HG03064 (cell line): ENCODE results near the gene SETX.

Experiments used
- ATAC-seq: cut with Tn5 transposase; IDR thresholded peaks from one replicate; pipeline ENCODE4 v1.9.1; 2021; ENCODE audit warnings: low read depth; ENCODE audit not compliant: unreplicated experiment

Gene SETX

DNA sequence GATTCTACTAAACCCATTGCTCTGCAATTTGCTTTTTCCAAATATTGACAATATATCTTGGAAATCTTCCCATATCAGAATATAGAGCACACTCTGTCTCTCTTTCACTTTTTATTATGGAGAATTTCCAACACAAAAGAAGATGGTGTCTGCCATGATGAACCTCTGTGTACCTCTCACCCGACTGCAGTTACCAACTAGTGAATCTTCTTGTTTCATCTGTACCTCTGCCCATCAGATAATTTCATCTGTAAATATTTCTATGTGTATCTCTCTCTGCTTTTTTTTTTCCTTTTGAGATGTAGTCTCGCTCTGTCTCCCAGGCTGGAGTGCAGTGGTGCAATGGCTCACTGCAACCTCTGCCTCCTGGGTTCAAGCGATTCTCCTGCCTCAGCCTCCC is 130.1 kb downstream of the SETX start:
- ATAC-seq = no peak

DNA sequence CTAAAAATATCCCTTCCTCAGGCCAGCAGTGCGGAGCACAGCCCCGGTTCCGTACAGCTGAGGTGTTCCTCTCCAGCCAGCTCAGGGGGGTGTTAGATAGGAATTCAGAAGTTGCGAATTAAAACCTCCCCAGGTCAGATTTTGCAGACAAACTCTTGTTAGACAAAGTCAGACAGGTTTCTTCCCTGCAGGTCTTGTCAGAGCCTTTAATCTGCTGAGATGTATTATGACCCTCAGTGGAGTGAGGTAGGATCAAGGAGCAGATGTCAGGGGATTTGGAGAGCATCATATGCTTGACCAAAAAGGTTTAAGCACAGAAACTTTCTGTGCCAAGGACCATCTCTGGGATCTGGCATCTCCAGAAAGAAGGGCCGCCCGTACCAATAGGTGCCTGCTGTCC is 132.8 kb downstream of the SETX start:
- ATAC-seq = no peak

DNA sequence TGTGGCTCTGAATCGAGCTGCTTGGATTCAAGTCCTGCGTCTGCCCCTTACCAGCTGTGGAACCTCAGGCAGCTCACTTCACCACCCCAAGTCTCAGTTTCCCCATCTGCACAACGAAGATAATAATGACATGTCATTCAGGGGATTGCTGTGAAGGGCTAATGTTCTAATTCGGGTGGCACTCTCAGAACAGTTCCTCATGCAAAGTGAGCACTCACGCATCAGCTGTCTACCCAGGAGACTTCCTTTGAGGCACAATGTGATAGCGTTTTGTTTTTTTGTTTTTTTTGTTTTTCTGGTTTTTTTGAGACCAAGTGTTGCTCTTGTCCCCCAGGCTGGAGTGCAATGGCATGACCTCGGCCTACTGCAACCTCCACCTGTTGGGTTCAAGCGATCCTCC is 136.6 kb downstream of the SETX start:
- ATAC-seq = no peak

DNA sequence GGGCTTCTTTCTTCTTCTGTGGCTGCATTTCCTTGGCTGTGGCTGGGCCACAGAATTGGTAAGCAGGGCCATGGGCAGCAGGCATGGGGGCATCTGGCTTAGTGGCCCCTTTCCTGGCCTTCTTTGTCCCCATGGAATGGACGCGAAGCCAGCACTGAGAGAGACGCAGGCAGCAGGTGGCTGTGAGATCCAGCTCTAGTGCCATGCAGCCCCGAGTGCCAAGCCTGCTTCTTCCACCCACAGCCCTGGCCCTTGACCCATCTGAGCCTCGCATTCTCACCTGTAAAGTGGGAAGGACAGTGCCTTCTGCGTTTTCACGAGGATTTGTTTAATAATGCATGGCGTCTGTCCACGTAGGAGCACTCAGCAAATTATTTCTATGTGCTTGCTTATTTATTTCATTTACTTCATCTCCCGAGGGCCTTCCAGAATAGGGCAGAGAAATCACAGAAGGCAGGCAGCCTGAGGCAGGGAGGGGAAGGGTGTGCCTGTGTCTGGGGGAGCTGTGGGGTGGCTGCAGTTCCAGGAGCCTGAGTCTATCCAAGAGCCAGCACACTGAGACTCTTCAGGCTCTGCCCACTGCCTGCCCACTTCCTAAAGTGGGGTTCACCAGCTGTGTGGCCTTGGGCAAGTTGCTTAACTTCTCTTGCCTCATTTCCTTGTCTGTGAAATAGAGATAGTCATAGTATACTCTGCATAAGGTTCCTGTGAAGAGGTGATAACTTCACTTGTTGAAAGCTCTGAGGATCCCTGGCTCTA is 137.7 kb downstream of the SETX start:
- ATAC-seq = no peak

DNA sequence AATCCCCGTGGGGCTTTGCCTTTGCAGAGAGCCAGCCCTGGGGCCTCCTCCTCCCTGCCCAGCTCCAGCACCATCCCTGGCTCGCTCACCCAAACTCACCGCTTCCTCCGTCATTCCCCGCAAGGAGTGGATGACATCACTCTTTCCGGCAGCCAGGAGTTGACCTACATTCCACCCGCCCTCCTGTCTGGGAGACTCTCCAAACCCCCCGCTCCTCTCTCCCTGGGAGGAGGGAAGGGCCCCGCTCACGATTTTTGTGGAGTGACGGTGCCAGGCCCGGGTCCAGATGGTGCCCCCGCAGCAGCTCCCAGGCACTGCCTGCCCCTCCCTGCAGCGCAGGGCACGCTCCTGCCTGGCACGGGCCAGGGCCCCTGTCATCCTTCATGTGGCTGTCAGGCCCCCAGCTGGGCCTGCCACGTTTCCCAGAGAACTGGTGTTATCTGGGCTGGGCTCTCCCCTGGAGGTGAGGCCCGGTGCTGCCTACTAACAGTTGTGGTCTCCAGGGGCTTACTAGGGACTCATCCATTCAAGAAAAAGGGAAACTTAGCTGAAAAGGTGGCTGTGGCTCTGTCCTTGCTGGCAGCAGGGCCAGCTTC is 140.7 kb downstream of the SETX start:
- no peak for ATAC-seq

DNA sequence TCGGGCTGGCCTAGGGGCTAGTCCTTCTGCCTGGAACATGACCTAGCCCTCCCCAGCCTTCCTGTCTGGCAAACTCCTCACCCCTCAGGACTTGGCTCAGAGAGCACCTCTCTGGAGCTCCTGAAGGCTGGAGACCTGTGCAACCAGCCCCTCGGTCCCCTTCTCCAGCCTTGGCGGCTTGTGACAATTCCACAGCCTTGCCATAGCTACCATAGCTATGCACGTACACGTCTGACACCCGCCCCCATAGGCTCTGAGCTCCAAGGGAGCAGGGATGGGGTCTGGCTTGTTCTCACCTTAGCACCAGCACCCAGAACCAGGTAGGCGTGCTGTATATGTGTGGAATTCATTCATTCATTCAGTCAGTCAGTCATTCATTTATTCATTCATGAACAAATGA is 143.2 kb downstream of the SETX start:
- no peak for ATAC-seq
